Measurements from ENCODE around the gene TMF1. TPM values are rescaled to one million over a fixed set of nuclear protein-coding genes. Genes with fewer than 3 reads are reported as not detected.

Gene TMF1
- total and polyA plus RNA-seq, 12 donors: 6.9 to 41.9 (median 27.3) TPM

DNA sequence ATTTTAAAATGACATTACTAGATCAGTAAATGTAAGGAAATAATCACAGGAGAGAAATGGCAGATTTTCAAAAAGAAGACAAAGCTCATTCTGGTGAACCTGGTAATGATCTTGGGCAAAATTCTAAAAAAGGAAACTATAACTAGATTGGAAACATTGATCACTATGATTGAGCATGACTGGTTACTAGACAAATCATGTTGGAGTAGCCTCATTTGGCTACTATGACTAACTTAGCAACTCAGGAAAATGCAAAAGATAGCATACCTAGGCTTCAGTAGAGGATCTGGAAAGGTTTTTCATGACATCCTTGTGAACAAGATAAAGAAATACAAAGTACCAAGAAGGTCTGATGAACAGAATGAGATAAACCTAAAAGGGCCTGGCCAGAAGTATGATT lies 7.6 kb upstream of the TMF1 start:
- TF ChIP-seq, protein P1, sequence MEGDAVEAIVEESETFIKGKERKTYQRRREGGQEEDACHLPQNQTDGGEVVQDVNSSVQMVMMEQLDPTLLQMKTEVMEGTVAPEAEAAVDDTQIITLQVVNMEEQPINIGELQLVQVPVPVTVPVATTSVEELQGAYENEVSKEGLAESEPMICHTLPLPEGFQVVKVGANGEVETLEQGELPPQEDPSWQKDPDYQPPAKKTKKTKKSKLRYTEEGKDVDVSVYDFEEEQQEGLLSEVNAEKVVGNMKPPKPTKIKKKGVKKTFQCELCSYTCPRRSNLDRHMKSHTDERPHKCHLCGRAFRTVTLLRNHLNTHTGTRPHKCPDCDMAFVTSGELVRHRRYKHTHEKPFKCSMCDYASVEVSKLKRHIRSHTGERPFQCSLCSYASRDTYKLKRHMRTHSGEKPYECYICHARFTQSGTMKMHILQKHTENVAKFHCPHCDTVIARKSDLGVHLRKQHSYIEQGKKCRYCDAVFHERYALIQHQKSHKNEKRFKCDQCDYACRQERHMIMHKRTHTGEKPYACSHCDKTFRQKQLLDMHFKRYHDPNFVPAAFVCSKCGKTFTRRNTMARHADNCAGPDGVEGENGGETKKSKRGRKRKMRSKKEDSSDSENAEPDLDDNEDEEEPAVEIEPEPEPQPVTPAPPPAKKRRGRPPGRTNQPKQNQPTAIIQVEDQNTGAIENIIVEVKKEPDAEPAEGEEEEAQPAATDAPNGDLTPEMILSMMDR (IDR thresholded peaks at IDR 0.05): no peak
- no peak for TF ChIP-seq POLR2A (IDR thresholded peaks at IDR 0.05)
- no peaks in the 10 kb centered on the region for H3K4me1 ChIP-seq (replicated peaks in 1 of 2)
- no peaks in the 10 kb centered on the region for H3K9me3 ChIP-seq (replicated peaks in 1 of 3)
- H3K36me3 ChIP-seq (replicated peaks in 1 of 2): peaks cover 0 to 60% of the 10 kb centered on the region in 2 donors
- DNase-seq: no peak
- no peaks in the 10 kb centered on the region for H3K27me3 ChIP-seq
- no peak overlapping the region for H3K4me3 ChIP-seq
- no peak overlapping the region for H3K27ac ChIP-seq
- intact Hi-C loops (cut with DNase I): no loop called here

- H3K4me1 ChIP-seq (replicated peaks in 1 of 2): no peaks in the 10 kb centered on the region
- H3K9me3 ChIP-seq (replicated peaks in 1 of 3): no peaks in the 10 kb centered on the region
- no peak overlapping the region for H3K27ac ChIP-seq
- peaks cover 0 to 62% of the 10 kb centered on the region in 2 donors for H3K36me3 ChIP-seq (replicated peaks in 1 of 2)
- TF ChIP-seq POLR2A (IDR thresholded peaks at IDR 0.05): no peak
- TF ChIP-seq, protein P1 (IDR thresholded peaks at IDR 0.05): no peak
- no peak for DNase-seq
- intact Hi-C loops (cut with DNase I): no loop called here
- WGBS, 4 donors: 92 to 95% (median 93%) methylated on average over 2 of the region's 2 CpGs
- H3K4me3 ChIP-seq: no peak overlapping the region
- H3K27me3 ChIP-seq: no peaks in the 10 kb centered on the region
Observed at GRCh38 chr3:69058947-69059224, 6.8 kb upstream of the TMF1 start.

DNA sequence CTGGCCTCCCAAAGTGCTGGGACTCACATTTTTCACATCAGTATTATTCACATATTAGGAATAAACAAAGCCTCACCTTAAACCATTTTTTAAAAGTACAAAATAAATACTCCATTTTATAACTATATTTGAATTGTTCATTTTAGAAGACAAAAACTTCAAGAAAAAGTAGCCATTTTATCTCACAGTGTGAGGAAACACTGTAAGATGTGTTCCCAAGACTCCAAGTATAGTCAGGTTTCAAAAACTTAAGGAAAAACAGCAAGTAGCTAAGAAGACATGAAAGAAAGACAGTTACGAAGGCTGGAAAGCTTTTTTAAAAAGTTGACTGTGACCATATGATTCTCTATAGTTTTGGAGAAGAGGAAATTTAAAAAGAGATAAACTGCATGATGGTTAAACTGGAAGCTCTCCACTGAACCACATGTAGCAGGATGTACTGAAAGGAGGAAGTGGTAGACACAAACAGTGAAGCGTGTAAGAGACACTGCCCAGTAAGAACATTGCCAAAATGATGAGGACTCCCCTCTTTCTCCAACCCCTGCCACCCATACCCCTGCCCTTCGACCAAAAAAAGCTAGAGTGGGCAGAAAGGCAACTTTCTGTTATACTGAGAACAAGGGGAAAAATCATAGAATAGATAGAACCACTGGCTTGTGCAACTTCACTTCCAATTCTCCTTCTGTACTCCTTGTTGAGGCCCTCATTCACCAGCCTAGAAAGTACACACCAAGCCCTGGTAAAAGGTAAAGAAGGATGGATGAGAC lies 6.2 kb upstream of the TMF1 start:
- DNase-seq: no peak
- H3K27me3 ChIP-seq: no peaks in the 10 kb centered on the region
- peaks cover 0 to 62% of the 10 kb centered on the region in 2 donors for H3K36me3 ChIP-seq (replicated peaks in 1 of 2)
- H3K27ac ChIP-seq: no peak overlapping the region
- H3K4me3 ChIP-seq: no peak overlapping the region
- WGBS, 4 donors: 74 to 81% (median 76%) methylated on average over 3 of the region's 3 CpGs
- TF ChIP-seq, protein P1 (IDR thresholded peaks at IDR 0.05): no peak
- TF ChIP-seq POLR2A (IDR thresholded peaks at IDR 0.05): no peak
- intact Hi-C loops (cut with DNase I): no loop called here
- no peaks in the 10 kb centered on the region for H3K4me1 ChIP-seq (replicated peaks in 1 of 2)
- no peaks in the 10 kb centered on the region for H3K9me3 ChIP-seq (replicated peaks in 1 of 3)

- Histone ChIP-seq H3K9me3 (replicated peaks in 1 of 3) (no peaks in the 10 kb centered on the region), H3K36me3 (replicated peaks in 1 of 2) (peaks cover 0 to 29% of the 10 kb centered on the region in 2 donors), H3K4me3 (peak overlapping the region in 3 of 4 donors; percentile 5 to 81 (median 67)), H3K27me3 (no peaks in the 10 kb centered on the region), H3K27ac (peak overlapping the region; percentile 44 to 98 (median 83)), H3K4me1 (replicated peaks in 1 of 2) (peaks cover 0 to 24% of the 10 kb centered on the region in 2 donors)
- no peak for TF ChIP-seq POLR2A (IDR thresholded peaks at IDR 0.05)
- TF ChIP-seq, protein P1 (IDR thresholded peaks at IDR 0.05): no peak
- DNase-seq: no peak
- 8 to 14% (median 12%) methylated on average over 9 of the region's 9 CpGs for WGBS, 4 donors
- intact Hi-C loops (cut with DNase I): no loop called here
Observed at GRCh38 chr3:69052472-69052898, 352 bp upstream of the TMF1 start.

Measured in adrenal gland (tissue), 12 donors.